Islet precursor cell (in vitro differentiated cells): ENCODE results near the gene F2RL2.
"Not testable (repeated sequence)": the region's sequence is repeated elsewhere in the genome, so short reads cannot be mapped to it uniquely, and the experiment has no call there.

ENCODE experiments used
- DNase-seq: peaks from one replicate; pipeline ENCODE4 v3.0.0-alpha.2; 2018

F2RL2 gene

DNA sequence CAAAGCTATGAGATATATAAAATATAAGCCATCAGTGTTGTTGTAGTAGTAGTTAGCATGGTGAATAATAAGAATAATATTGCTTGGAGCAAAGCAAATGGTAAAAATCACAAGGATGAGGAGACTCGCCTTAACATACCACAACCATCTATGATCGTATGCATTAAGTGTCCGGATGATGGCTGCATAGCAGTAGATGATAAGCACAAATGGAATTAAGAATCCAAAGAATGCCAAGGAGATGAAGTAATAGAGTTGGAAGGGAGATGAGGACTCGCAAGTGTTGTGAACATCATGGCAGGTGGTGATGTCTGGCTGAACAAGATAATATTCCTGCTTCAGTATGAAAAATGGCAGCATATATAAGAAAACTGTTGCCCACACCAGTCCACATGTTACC, 5.5 kb downstream of the F2RL2 start:
- DNase-seq, result no peak

DNA sequence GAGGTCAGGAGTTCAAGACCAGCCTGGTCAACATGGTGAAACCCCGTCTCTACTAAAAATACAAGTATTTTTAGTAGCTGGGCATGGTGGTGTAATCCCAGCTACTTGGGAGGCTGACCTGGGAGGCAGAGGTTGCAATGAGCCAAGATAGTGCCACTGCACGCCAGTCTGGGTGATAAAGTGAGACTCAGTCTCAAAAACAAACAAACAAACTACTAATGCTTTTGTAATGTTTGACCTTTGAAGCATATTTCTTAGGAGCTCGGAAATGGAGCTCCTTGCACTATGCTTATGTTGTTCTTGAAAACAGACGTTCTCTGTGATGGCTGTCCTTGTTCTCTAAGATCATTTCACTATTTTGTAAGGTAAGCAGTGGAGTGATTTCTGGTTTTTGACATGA, 6.0 kb downstream of the F2RL2 start:
- DNase-seq, result no peak

DNA sequence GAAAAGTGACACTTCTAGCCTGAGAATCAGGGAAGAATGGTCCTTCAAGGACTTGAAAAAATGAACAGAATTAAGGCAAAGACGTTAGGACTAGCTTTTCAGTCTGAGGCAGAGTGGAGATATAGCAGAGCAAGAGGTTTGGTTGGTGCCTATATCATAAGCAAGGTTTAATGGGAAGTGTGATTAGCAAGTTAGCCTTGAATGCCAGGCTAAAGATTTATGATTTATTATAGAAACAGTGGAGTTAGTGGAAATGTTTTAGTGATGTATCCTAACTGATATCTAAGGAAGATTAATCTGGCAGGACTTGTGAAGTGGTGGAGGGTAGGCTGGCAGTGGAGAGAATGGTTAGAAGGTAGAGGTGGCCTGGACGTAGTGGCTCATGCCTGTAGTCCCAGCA, 7.0 kb downstream of the F2RL2 start:
- no peak for DNase-seq

DNA sequence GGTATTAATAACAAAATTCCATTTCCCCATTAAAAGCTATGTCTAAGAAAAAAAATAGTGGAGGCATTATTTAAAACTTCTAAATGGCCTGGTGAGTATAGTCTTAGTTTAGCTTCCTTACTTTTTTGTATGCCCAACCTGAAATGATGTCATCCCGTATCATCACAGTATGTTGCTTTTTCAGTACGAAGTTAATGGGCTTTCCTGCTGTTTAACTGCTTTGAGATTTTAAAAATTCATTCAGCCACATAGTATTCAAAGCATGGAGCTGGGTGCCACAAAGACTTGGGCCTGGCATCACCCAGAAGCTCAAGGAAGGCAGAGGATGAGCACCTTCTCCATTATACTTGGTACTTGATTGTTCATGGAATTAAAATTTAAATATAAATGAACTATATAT, 7.4 kb downstream of the F2RL2 start:
- DNase-seq, result no peak

DNA sequence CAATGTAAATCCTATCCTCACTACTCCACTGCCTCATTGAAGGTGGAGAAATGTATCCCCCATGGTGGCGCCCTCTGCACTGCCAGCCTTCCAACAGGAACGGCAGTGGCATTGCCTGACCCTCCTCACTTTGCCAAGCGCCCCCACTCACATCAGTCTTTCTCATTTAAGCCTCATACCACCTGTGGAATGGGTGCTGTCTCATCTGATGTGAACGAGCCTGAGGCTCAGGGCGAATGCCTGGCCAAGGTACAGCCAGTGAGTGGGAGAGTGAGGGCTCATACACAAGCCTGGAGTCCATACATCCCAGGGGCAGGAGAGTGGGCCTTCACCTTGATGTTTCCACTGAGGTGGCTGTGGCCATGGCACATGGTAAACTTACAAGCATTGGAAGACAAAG, 10.3 kb downstream of the F2RL2 start:
- no peak for DNase-seq

DNA sequence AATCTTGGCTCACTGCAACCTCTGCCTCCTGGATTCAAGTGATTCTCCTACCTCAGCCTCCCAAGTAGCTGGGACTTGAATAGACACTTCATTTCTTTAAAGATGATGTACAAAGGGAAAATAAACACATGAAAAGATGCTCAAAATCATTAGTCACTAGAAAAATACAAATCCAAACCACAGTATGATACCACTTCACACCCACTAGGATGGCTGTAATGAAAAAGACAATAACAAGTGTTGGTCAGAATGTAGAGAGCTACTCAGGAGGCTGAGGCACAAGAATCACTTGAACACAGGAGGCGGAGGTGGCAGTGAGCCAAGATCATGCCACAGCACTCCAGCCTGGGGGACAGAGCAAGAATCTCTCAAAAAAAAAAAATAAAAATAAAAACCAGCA, 13.0 kb downstream of the F2RL2 start:
- DNase-seq, result no peak

DNA sequence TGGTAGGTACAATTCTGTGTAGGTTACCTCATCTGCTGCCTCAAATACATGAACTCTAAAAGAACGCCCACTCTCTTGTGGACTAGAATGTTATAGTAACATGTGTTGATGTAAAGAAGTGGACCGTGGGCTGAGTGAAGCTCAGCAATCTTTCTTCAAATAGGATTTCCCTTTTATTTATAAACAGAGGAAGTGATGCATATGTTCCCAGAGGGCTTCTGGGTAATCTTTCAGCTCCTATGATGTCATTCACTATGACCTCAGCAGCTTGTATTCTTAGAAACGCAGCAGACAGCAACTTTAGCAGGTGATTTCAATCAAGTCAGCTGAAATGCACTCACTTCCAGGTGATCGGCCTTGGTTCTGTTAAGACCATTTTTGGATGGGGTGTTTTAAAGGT, 14.4 kb downstream of the F2RL2 start:
- DNase-seq, result no peak

DNA sequence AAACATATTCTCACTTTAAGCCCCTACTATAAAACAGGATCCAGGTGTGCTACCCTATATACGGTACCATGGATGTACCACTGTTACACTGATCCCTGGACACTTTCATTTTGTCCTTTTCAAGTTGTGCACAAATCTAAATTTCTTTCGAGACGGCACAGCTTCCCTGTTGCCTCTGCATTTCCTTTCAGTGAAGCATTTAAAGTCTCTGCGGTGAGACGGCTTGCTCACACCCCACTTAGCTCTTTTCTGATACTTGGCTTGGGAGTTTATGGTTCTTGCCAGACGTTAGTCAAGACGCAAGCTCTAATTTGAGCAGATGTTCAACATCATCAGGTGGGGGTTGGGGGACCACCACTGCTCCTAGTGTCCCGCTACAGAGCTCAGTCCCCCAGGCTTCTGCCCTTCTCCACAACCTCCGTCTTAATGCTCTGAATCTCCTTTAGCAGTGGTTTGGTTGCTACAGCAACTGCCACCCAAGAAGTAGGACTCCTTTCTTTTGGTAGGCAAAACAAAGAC, 15.8 kb downstream of the F2RL2 start:
- DNase-seq, result no peak

DNA sequence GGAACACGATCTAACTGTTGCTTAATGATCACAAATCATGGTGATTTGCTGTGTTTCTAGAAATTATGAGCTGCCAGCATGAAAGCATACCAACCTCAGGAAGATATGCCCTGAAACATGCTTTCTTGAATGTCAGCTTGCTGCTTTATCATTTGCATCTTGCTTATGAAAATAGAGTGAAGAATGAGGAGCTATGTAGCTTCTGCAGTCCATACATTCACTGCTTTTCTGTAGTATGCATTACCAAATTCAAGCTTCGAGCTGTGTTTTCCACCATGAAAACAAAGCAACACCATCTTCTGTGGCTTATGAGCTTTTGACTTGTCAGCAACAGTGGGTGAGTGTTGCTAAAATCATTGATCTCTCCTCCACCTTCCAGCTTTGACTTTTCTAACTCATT, 16.5 kb downstream of the F2RL2 start:
- DNase-seq, result no peak

DNA sequence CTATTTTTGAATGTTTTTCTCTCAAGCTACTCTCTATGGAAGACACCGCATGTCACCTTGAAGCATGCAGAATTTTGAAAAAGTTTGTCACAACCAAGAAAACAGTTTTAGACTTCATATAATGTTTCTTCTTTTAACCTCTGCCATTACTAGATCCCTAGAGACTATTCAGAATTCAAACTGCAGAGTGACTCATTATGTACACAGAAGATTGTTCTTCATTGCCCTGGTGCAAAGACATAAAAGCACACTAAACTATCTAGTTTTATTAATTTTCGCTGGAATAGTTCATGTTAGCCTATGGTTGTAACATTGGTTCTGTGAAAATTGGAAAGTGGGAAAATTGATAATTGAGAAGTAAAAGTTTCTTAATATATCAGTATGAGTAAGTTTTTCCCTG, 18.4 kb downstream of the F2RL2 start:
- no peak for DNase-seq

DNA sequence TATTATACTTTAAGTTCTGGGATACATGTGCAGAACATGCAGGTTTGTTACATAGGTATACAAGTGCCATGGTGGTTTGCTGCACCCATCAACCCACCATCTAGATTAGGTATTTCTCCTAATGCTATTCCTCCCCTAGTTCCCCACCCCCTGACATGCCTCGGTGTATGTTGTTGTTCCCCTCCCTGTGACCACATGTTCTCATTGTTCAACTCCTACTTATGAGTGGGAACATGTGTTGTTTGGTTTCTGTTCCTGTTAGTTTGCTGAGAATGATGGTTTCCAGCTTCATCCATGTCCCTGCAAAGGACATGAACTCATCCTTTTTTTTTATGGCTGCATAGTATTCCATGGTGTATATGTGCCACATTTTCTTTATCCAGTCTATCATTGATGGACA, 19.2 kb downstream of the F2RL2 start:
- not testable (repeated sequence) for DNase-seq

DNA sequence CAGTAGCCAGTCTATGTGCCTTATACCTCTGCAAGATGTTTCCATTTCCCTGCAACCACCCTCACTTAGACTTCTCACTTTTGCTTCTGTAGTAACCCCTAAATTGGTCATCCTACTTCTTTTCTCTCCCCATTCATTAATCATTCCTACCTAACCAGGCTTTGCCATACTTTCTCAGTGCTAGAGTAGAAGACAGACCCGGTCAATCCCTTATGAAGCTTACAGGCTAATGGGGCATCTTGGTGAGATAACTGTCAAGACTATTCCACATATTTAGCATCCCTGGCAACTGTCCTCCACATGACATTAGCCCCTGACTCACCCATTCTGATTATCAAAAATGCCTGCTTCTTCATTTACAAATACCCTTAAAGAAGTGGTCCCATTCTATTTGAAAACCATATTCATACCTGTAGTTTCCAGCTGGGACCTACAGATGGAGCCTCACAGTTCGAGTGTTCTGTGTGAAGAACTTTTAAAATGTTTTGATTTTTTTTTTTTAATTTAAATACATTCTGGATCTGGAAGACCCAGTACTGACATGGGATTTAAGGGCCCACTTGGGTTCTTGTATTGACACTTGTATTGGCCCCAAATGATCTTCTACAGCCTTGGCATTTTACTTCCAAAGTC, 21.0 kb downstream of the F2RL2 start:
- no peak for DNase-seq

DNA sequence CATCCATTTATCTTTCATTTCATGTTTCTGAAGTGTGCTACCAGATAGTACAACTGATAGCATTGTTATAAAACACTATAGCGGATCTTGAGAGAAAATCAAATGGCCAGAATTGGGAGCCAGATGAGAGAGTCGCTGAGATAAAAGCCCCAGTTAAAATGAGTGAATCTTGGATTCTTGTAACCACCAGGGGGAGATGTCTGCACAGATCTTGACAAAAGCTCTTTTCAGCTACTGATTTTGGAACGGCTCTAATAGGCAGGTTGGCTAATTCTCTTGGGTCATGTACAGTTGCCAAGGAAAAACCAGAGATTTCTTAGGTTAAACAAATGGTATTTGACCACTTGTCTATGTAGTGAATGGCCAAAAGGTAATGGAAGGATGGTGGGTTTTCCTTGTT, 21.7 kb downstream of the F2RL2 start:
- DNase-seq, result no peak

DNA sequence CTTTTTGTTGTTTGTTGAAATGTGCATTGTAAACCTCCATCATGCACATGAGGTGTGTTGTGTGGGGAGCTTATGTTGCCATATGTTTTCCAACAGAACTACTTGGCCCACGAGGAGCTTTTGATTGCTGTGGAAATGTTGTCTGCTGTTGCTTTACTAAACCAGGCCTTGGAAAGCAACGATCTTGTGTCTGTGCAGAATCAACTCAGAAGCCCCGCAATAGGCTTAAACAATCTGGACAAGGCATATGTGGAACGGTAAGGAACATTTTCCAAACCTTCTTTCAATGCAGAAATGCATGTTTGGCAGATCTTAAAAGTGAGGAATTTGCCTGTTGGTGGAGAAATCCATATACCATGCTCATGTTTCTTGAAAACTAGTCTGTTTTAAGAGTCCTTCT, 22.5 kb downstream of the F2RL2 start:
- DNase-seq, result no peak

DNA sequence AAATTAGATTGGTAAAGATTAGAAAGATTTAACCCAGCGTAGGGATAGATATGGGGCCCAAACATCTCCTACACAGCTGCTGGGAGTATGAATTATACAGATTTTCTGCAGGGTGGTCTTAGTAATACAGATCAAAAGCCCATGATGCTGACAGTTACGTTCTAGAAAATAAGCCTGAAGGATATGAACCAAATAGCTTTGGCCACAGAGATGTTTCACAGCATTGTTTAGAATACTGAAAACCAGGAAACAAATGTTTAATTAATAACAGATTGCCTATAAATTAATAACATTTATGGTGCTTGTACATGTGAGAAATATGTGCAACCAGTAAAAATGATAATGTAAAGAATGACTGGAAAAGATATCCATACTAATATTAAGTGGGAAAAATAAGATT, 24.7 kb downstream of the F2RL2 start:
- no peak for DNase-seq

DNA sequence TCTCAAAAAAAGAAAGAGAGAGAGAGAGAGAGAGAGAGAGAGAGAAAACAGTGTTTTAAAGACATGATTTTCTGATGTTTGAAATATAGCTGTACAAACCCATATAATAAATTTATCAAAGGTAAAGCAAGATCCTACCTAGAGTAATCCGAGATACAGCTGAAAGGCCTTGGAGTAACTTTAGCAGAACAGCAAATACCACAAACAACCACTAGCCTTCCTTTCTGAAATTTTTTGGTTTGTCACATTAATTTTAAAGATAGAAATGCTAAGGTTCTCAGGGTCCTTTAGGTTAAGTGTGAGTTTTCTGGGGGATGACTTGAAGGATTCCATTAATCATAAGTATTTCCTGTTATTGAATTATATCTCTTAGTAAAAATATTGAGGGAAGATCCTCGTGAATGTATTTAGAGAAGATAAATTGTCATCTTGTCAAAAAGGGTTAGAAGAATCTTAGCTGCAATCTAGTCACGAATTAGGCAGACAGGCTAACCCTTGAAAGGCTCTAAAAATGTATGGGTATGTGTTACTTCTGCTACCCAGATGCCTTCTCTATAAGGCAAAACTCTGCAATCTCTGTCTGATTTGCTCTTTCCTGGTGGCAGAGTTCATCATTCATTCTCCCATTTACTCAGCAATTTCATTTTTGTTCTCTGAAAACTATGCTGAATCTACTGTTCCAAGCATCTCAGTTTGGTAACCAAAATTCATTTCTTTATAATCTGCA, 27.3 kb downstream of the F2RL2 start:
- DNase-seq, result no peak

DNA sequence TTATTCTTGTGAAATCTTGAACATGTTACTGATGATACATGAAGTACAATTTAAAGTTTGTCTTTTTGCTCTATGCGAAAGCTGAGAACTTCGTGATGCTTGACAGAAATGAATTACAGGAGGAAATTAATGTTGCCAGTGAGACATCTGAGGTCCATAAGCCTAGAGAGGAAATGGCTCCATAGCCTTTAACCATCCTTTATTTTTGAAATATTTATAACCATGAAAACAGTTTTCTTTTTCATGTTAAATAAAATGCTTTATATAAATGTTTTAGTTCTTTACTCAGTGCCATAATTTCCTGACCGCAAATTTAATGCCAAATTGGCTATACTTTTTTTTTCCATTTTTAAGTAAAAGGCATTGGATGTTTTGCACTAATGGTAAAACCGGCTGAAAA, 29.1 kb downstream of the F2RL2 start:
- DNase-seq, result no peak

DNA sequence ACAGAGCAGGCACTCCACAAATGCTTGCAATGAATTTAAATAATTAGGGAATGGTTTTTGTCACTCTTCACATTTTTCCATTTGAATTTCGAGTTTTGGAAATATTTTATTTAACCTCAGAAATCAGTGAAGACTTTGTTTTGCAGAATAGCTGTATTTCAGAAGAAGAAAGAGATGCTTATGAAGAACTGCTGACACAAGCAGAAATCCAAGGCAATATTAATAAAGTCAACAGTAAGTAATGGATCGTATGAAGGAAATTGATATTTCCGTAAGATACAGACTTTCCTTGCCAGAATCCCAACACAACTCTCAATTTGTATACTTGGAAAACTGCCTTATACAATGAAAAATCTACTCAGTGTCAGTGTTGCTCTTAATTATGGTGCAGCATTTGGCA, 30.5 kb downstream of the F2RL2 start:
- DNase-seq, result no peak

DNA sequence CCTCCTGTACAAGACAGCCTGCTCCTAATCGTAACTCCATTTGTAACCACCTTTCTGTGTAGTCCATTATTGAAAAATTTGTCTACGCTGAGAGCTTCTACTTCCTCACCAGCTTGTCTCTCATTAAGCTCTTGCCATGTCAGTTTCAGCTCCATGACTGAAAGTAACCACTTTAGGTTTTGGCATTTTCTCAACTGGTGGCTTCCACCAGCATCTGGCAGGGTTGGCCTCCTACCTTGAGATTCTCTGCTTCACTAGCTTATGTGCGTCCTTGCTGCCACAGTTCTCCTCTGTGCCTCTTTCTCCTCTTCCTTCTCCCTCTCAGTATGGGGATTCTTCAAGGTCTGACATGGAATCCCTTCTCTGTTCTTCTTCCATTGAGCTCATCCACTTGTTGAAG, 31.8 kb downstream of the F2RL2 start:
- DNase-seq, result no peak

DNA sequence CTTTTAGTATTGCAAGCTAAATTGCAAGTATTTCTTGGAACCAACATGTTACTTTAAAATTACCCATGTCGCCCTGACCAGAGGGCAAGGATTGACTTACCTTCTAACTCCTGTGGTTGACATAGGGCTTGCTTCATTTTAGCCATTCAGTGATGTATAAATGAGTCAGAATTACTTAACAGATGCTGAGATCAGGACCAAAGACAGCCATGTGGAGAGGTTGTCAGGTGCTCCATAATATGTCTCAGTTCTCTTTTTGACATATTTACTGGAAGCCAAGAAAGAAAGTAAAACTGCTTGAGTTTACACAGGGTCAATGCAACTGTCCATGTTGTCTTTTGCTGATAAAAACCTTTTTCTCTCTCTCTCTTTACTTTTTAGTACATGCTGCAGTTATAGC, 33.2 kb downstream of the F2RL2 start:
- no peak for DNase-seq

DNA sequence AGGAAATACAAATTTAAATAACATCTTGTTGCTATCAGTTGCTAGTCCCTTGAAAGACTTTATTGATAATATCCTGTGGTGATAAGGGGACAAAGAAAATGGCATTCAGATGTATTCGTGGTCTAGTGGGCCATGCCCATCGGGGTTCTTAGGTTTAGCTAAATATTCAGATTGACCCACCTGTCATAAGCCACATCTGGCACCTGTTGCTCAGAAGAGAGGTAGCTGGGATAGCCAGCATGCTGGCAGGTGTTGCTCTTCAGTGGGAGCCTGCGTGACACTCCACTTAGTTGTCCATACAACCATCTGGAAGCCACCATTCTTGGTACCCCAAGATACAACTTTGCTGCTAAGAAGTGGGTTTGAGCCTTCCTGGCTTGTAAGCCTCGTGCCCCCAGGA, 36.7 kb downstream of the F2RL2 start:
- no peak for DNase-seq

DNA sequence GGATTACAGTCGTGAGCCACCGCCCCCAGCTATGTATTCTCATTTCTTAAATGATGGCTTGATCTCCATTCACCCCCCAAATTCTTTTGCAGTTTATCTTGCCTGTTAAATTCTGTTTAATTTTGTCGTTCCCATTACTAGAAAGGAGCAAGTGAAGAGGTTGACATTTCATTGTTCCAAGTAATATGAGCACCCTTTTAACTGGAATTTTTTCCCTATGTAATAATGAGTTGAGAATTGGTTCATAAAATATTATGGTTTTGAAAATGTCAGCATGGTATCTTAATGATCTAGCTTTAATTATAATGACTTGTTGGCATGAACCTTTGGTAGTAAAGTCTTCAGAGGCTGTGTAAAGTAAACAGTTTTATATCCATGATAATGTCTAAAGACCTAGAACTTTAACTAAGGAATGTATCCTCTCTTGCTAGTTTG, 37.4 kb downstream of the F2RL2 start:
- DNase-seq, result no peak

DNA sequence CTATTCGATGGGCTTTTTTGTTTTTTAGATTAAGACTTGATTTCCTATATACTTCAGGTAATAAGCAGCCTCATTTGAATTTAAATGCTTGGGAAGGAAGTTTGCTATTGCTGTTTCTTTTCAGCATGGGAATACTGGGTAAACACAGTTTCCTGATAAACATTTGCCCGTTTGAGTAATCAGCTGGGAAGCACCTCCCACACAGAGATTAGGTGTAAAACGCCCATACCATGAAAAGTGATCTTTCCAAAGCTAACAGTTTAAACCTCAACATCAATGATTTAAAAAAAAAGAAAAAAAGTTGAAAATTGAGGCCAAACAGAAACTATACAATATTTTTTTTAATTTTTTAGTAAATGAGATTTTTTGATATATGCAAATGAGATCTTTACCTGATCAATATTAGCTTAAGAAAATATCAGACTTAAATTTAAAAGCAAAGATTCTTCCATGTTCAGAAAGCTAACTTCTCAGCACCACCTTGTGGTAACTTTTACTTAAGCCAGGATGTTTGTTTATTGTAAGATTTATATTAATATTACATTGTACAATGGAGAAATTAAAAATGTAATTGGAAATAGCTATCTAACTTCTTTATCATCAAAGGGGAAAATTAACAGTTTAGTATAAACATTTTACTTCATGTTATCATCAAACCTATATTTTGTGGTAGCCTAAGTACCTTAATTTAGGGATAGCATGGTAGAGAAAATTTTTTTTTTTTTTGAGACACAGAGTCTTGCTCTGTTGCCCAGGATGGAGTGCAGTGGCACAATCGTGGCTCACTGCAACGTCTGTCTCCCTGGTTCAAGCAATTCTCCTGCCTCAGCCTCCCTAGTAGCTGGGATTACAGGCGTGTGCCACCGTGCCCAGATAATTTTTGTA, 39.8 kb downstream of the F2RL2 start:
- no peak for DNase-seq
